Measurements from ENCODE around the gene TRIM17.

Gene TRIM17

GRCh38 chr1:228362884-228363450 lies 53.7 kb downstream of the TRIM17 start:
- TF ChIP-seq SUZ12 (IDR thresholded peaks at IDR 0.05; ENCODE audit: extremely low read depth, insufficient read depth, insufficient read length), result no peak
- TF ChIP-seq YY1 (IDR thresholded peaks at IDR 0.05; ENCODE audit: insufficient read depth, insufficient read length), result no peak
- TF ChIP-seq ZNF274 (IDR thresholded peaks at IDR 0.05; ENCODE audit: low read depth, low read length), result no peak
- Histone ChIP-seq H3K36me3 (ENCODE audit: insufficient read depth, insufficient read length, low read length) (no peaks in the 10 kb centered on the region), H3K4me1 (ENCODE audit: insufficient read depth, insufficient read length) (peaks cover 32% of the 10 kb centered on the region), H3K9me3 (ENCODE audit: insufficient read depth, low read length) (peaks cover 10% of the 10 kb centered on the region), H3K27me3 (ENCODE audit: insufficient read depth, insufficient read length) (no peaks in the 10 kb centered on the region), H3K9ac (ENCODE audit: insufficient read length, low read depth) (no peak overlapping the region), H3K4me3 (ENCODE audit: insufficient read length, low read depth) (no peak overlapping the region)
- no peak for DNase-seq (ENCODE audit: low read depth, low spot score)

GRCh38 chr1:228362141-228362883 lies 54.3 kb downstream of the TRIM17 start:
- H3K9ac ChIP-seq (ENCODE audit: insufficient read length, low read depth), result no peak overlapping the region
- H3K4me1 ChIP-seq (ENCODE audit: insufficient read depth, insufficient read length), result peaks cover 26% of the 10 kb centered on the region
- H3K4me3 ChIP-seq (ENCODE audit: insufficient read length, low read depth), result no peak overlapping the region
- peaks cover 12% of the 10 kb centered on the region for H3K9me3 ChIP-seq (ENCODE audit: insufficient read depth, low read length)
- TF ChIP-seq YY1 (IDR thresholded peaks at IDR 0.05; ENCODE audit: insufficient read depth, insufficient read length) (no peak), ZNF274 (IDR thresholded peaks at IDR 0.05; ENCODE audit: low read depth, low read length) (no peak), SUZ12 (IDR thresholded peaks at IDR 0.05; ENCODE audit: extremely low read depth, insufficient read depth, insufficient read length) (no peak)
- H3K36me3 ChIP-seq (ENCODE audit: insufficient read depth, insufficient read length, low read length), result no peaks in the 10 kb centered on the region
- no peak for DNase-seq (ENCODE audit: low read depth, low spot score)
- no peaks in the 10 kb centered on the region for H3K27me3 ChIP-seq (ENCODE audit: insufficient read depth, insufficient read length)

DNA sequence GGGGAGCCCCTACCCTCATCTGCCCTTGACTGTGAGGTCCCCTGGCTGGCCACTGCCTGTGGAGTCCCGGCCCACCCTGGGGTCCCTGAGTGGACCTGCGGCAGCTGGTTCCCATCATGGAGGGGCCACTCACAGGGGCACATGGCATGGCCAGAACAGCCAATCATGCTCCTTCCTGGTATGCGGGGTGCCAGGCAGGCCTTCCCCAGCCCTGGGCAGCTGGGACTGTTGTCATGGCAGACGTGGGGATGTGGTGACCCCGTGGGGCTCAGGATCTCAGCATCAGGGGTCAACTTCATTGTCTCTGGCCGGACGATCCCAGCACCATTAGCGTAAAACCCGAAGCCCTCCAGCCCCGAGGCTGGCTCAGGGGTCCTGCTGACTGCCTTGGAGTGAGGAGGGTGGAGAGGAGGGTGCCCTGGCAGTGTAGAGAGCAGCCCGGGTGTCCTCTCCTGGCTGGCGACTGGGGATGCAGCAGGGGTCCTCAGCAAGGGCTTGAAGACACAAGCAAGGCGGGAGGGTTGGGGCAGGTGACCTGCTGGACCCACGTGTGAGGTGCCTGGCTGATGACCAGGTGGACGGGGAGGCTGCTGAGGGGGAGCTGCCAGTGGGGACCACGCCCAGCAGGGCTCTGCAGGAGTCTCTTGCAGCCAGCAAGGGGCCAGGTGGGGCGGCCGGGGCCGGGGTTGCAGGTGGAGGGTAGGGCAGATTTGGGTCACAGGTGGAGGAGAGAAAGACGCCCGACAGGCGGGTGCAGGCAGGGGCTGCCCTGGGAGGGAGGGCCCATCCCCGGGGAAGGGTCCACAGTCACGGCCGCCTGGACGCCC lies 55.1 kb downstream of the TRIM17 start:
- DNase-seq (ENCODE audit: low read depth, low spot score), result no peak
- Histone ChIP-seq H3K9ac (ENCODE audit: insufficient read length, low read depth) (no peak overlapping the region), H3K36me3 (ENCODE audit: insufficient read depth, insufficient read length, low read length) (no peaks in the 10 kb centered on the region), H3K27me3 (ENCODE audit: insufficient read depth, insufficient read length) (no peaks in the 10 kb centered on the region), H3K4me3 (ENCODE audit: insufficient read length, low read depth) (no peak overlapping the region), H3K9me3 (ENCODE audit: insufficient read depth, low read length) (peaks cover 12% of the 10 kb centered on the region), H3K4me1 (ENCODE audit: insufficient read depth, insufficient read length) (peaks cover 19% of the 10 kb centered on the region)
- TF ChIP-seq ZNF274 (IDR thresholded peaks at IDR 0.05; ENCODE audit: low read depth, low read length) (no peak), YY1 (IDR thresholded peaks at IDR 0.05; ENCODE audit: insufficient read depth, insufficient read length) (no peak), SUZ12 (IDR thresholded peaks at IDR 0.05; ENCODE audit: extremely low read depth, insufficient read depth, insufficient read length) (no peak)

GRCh38 chr1:228360533-228361313 lies 55.9 kb downstream of the TRIM17 start:
- Histone ChIP-seq H3K9me3 (ENCODE audit: insufficient read depth, low read length) (peaks cover 12% of the 10 kb centered on the region), H3K4me1 (ENCODE audit: insufficient read depth, insufficient read length) (peaks cover 19% of the 10 kb centered on the region), H3K4me3 (ENCODE audit: insufficient read length, low read depth) (no peak overlapping the region), H3K9ac (ENCODE audit: insufficient read length, low read depth) (no peak overlapping the region), H3K36me3 (ENCODE audit: insufficient read depth, insufficient read length, low read length) (no peaks in the 10 kb centered on the region), H3K27me3 (ENCODE audit: insufficient read depth, insufficient read length) (no peaks in the 10 kb centered on the region)
- TF ChIP-seq YY1 (IDR thresholded peaks at IDR 0.05; ENCODE audit: insufficient read depth, insufficient read length) (no peak), ZNF274 (IDR thresholded peaks at IDR 0.05; ENCODE audit: low read depth, low read length) (no peak), SUZ12 (IDR thresholded peaks at IDR 0.05; ENCODE audit: extremely low read depth, insufficient read depth, insufficient read length) (no peak)
- DNase-seq (ENCODE audit: low read depth, low spot score), result no peak

DNA sequence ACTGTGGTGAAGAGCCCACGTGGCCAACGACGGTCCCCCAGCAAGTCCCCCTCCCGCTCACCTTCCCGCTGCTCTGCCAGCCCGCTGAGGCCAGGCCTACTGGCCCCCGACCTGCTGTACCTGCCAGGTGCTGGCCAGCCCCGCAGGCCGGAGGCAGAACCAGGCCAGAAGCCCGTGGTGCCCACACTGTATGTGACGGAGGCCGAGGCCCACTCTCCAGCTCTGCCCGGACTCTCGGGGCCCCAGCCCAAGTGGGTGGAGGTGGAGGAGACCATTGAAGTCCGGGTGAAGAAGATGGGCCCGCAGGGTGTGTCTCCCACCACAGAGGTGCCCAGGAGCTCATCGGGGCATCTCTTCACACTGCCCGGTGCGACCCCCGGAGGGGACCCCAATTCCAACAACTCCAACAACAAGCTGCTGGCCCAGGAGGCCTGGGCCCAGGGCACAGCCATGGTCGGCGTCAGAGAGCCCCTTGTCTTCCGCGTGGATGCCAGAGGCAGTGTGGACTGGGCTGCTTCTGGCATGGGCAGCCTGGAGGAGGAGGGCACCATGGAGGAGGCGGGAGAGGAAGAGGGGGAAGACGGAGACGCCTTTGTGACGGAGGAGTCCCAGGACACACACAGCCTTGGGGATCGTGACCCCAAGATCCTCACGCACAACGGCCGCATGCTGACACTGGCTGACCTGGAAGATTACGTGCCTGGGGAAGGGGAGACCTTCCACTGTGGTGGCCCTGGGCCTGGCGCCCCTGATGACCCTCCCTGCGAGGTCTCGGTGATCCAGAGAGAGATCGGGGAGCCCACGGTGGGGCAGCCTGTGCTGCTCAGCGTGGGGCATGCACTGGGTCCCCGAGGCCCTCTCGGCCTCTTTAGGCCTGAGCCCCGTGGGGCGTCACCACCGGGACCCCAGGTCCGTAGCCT lies 56.8 kb downstream of the TRIM17 start:
- Histone ChIP-seq H3K9me3 (ENCODE audit: insufficient read depth, low read length) (peaks cover 12% of the 10 kb centered on the region), H3K4me1 (ENCODE audit: insufficient read depth, insufficient read length) (peaks cover 19% of the 10 kb centered on the region), H3K4me3 (ENCODE audit: insufficient read length, low read depth) (no peak overlapping the region), H3K36me3 (ENCODE audit: insufficient read depth, insufficient read length, low read length) (no peaks in the 10 kb centered on the region), H3K27me3 (ENCODE audit: insufficient read depth, insufficient read length) (no peaks in the 10 kb centered on the region), H3K9ac (ENCODE audit: insufficient read length, low read depth) (no peak overlapping the region)
- TF ChIP-seq SUZ12 (IDR thresholded peaks at IDR 0.05; ENCODE audit: extremely low read depth, insufficient read depth, insufficient read length), result no peak
- no peak for TF ChIP-seq ZNF274 (IDR thresholded peaks at IDR 0.05; ENCODE audit: low read depth, low read length)
- TF ChIP-seq YY1 (IDR thresholded peaks at IDR 0.05; ENCODE audit: insufficient read depth, insufficient read length), result no peak
- DNase-seq (ENCODE audit: low read depth, low spot score), result no peak
